Gastrocnemius medialis (tissue), 4 donors: ENCODE data around the gene PIM3. TPM values are rescaled to one million over a fixed set of nuclear protein-coding genes. Genes with fewer than 3 reads are reported as not detected.

Experiments
- ATAC-seq, 2 donors: fragments of 150-250 bp; one replicate each; pipeline ENCODE4 v1.9.1; 2016
- DNase-seq, 2 donors: peaks; one replicate each; pipeline ENCODE4 v3.0.0-alpha.2; 2019
- H3K27ac ChIP-seq, 4 donors: fragments of 200-600 bp; sonication (generic); 1 replicate in 1 of 4; 2 replicates in 3 of 4; pipeline ENCODE4 v1.5.1; 2016 to 2018; ENCODE audit warnings: mild to moderate bottlenecking in 2 of 4, moderate library complexity in 1 of 4
- H3K27me3 ChIP-seq, 3 donors: fragments of 200-600 bp; sonication (generic) in 2 of 3; 1 replicate in 1 of 3; 2 replicates in 2 of 3; pipeline versions ENCODE4 v1.5.1 to v1.6.0; 2016 to 2019; ENCODE audit warnings: mild to moderate bottlenecking in 1 of 3, moderate library complexity in 1 of 3
- H3K36me3 ChIP-seq, 2 donors: fragments of 200-600 bp; sonication (generic) in 1 of 2; one replicate each; pipeline ENCODE4 v1.5.1; 2017 to 2018
- H3K4me1 ChIP-seq, 2 donors: fragments of 200-600 bp; sonication (generic) in 1 of 2; one replicate each; pipeline ENCODE4 v1.5.1; 2016 to 2017; ENCODE audit warnings: mild to moderate bottlenecking in 2 of 2
- H3K4me3 ChIP-seq, 4 donors: fragments of 200-600 bp; sonication (generic) in 3 of 4; 1 replicate in 1 of 4; 2 replicates in 3 of 4; pipeline ENCODE4 v1.5.1; 2016 to 2019; ENCODE audit warnings: mild to moderate bottlenecking in 2 of 4
- H3K9me3 ChIP-seq, 3 donors: fragments of 200-600 bp; sonication (generic) in 2 of 3; 1 replicate in 1 of 3; 2 replicates in 2 of 3; pipeline ENCODE4 v1.5.1; 2016 to 2019
- POLR2A ChIP-seq, 2 donors: fragments of 450-650 bp; IDR thresholded peaks; one replicate each; pipeline ENCODE4 v1.6.1; 2017; ENCODE audit warnings: antibody characterized with exemption in 2 of 2, mild to moderate bottlenecking in 2 of 2, moderate library complexity in 2 of 2
- in situ Hi-C, 4 donors: fragments of 200-750 bp; cut with MboI; loops; one replicate each; pipeline versions ENCODE4 v1.15.0 to v1.8.0; 2017; ENCODE audit warnings: low sequenced_read_pairs in 4 of 4
- intact Hi-C: fragments of 100-400 bp; cut with DNase I; formaldehyde crosslinking; loops from one replicate; pipeline ENCODE4 v1.15.1; 2023; ENCODE audit warnings: low total_unique reads
- total RNA-seq, 4 donors: library from RNA; depleted of rRNA; stranded (reverse); fragments of >200 nt; gene quantifications; one replicate each; pipeline versions ENCODE4 v1.1.0 to v1.2.3, GENCODE V29; 2016
- TF ChIP-seq, protein P1 (sequence below), 5 experiments: fragments of 450-650 bp in 3 of 5; fragments of 200-600 bp in 2 of 5; sonication (generic) in 2 of 5; IDR thresholded peaks in 4 of 5; conservative IDR thresholded peaks in 1 of 5; 1 replicate in 4 of 5; 2 replicates in 1 of 5; pipeline ENCODE4 v1.5.1; 2016 to 2019; ENCODE audit warnings: antibody characterized with exemption in 5 of 5, mild to moderate bottlenecking in 3 of 5, moderate library complexity in 3 of 5

The PIM3 gene
- total RNA-seq, 4 donors from 2014 or later, result 165 to 327 (median 188) TPM

DNA sequence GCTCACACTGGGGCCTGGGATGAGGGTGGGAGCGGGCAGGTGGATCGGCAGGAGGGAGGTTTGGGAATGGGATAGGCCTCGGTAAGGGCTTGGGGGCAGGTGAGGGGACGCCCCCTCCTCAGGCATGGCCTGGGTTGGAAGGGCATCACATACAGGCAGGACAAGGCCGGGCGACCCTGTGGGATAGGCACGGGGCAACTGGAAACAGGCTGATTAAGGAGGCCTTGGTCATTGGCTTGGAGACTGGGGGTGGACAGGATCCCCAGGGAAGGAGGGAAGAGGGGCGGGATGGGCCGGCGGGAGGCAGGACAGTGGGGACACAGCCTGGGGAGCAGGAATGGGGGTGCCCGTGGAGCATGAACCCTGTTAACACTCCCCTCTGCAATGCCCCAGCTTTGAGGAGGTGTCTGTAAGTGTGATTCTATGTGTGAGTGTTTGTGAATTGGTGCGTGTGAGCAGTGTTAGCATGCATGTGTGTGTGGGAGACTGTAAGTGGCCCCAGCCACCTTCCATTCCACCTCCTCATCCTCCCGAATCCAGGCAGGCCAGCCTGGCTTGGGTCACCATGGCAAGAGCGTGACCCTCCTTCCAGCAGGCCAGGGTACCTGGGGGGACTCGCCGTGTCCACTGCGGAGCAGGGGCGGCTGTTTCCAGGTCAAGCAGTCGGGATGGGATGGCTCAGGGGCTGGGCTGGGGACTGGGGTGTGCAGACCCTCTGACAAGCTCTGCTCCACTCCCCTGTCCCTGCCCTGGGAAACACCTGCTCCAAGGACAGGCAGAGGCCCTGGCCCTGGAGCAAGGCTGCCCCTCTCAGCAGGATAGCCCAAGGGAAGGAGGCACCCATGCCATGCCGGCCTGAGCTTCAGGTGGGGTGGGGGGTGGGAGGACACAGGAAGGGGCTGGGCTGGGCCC lies 3.4 kb upstream of the PIM3 start:
- in situ Hi-C loops, result no loop called here
- Histone ChIP-seq H3K4me3 (no peak overlapping the region), H3K27me3 (no peaks in the 10 kb centered on the region), H3K4me1 (peaks cover 40 to 42% of the 10 kb centered on the region in 2 donors), H3K9me3 (no peaks in the 10 kb centered on the region), H3K27ac (peak overlapping the region; percentile 22 to 93 (median 92)), H3K36me3 (peaks cover 0 to 4% of the 10 kb centered on the region in 2 donors)
- TF ChIP-seq POLR2A (IDR thresholded peaks at IDR 0.05), result no peak
- TF ChIP-seq, protein P1, sequence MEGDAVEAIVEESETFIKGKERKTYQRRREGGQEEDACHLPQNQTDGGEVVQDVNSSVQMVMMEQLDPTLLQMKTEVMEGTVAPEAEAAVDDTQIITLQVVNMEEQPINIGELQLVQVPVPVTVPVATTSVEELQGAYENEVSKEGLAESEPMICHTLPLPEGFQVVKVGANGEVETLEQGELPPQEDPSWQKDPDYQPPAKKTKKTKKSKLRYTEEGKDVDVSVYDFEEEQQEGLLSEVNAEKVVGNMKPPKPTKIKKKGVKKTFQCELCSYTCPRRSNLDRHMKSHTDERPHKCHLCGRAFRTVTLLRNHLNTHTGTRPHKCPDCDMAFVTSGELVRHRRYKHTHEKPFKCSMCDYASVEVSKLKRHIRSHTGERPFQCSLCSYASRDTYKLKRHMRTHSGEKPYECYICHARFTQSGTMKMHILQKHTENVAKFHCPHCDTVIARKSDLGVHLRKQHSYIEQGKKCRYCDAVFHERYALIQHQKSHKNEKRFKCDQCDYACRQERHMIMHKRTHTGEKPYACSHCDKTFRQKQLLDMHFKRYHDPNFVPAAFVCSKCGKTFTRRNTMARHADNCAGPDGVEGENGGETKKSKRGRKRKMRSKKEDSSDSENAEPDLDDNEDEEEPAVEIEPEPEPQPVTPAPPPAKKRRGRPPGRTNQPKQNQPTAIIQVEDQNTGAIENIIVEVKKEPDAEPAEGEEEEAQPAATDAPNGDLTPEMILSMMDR (IDR thresholded peaks at IDR 0.05 in 4 of 5, conservative IDR thresholded peaks at IDR 0.05 in 1 of 5), result no peak
- intact Hi-C loops, result no loop called here
- DNase-seq (peak in 1 of 2 donors; percentile 12), ATAC-seq (no peak)

DNA sequence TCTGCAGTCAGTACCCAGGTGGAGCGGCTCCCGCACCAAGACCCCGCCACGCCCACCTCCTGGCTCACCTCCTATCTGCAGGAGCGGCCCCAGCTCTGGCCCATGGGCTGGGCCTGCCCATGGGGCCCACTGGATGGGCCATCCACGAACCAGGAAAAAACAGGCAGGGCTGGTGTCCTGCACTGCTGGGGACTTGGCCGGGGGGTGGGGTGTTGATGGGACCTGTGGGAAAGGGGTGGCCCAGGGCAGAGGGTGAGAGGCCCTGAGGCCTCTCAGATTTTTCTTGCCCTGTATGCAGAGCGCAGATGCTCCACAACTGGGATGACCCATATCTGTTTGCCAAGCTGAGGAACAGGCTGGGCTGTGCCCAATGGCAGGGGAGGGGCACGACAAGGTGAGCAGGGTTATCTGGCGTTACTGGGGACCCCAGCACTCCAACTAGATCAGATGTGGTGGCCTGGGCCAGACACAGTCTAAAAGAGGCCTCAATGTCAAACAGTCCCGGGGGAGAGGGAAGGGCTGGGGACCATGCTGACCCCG lies 2.7 kb upstream of the PIM3 start:
- Histone ChIP-seq H3K4me1 (peaks cover 40 to 42% of the 10 kb centered on the region in 2 donors), H3K9me3 (no peaks in the 10 kb centered on the region), H3K36me3 (peaks cover 0 to 9% of the 10 kb centered on the region in 2 donors), H3K27me3 (no peaks in the 10 kb centered on the region), H3K4me3 (no peak overlapping the region), H3K27ac (peak overlapping the region in 2 of 4 donors; percentile 90 to 99)
- ATAC-seq (no peak), DNase-seq (peak in 1 of 2 donors; percentile 14)
- intact Hi-C loops, result no loop called here
- TF ChIP-seq, protein P1 (IDR thresholded peaks at IDR 0.05 in 4 of 5, conservative IDR thresholded peaks at IDR 0.05 in 1 of 5), result no peak
- no peak for TF ChIP-seq POLR2A (IDR thresholded peaks at IDR 0.05)
- in situ Hi-C loops, result no loop called here

DNA sequence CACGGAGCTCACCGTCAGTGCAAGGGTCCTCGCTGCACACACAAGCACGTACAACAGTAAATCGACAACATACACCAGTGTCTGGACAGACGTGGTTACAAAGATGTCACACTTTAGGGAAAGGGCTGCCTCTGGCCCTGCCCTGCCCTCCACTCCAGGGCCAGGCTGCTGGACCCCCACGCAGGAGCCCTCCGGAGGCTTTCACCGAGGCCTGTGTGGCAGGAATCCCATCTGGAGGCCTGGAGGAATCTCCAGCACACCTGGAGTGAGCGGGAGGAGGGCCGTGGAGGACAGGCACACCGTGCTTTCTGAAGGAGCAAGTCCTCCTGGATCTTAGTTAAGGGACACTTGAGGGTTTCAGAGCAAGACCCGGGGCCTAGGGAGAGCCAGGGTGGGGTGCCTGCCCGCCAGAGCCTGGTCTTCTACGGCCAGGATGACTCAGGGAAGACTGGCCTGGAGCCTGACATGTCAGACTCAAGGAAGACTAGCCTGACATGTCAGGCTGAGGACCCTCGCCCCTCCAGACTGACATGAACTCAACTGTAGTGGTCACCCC lies 2.1 kb upstream of the PIM3 start:
- TF ChIP-seq, protein P1 (IDR thresholded peaks at IDR 0.05 in 4 of 5, conservative IDR thresholded peaks at IDR 0.05 in 1 of 5), result no peak
- TF ChIP-seq POLR2A (IDR thresholded peaks at IDR 0.05), result no peak
- ATAC-seq, result no peak
- H3K27ac ChIP-seq, result peak overlapping the region; percentile 34 to 99 (median 94)
- no peak overlapping the region for H3K4me3 ChIP-seq
- in situ Hi-C loops (no loop called here), intact Hi-C loops (no loop called here)
- H3K9me3 ChIP-seq, result no peaks in the 10 kb centered on the region
- H3K36me3 ChIP-seq, result peaks cover 0 to 14% of the 10 kb centered on the region in 2 donors
- peak in 1 of 2 donors; percentile 21 for DNase-seq
- H3K27me3 ChIP-seq, result no peaks in the 10 kb centered on the region
- peaks cover 37 to 43% of the 10 kb centered on the region in 2 donors for H3K4me1 ChIP-seq

DNA sequence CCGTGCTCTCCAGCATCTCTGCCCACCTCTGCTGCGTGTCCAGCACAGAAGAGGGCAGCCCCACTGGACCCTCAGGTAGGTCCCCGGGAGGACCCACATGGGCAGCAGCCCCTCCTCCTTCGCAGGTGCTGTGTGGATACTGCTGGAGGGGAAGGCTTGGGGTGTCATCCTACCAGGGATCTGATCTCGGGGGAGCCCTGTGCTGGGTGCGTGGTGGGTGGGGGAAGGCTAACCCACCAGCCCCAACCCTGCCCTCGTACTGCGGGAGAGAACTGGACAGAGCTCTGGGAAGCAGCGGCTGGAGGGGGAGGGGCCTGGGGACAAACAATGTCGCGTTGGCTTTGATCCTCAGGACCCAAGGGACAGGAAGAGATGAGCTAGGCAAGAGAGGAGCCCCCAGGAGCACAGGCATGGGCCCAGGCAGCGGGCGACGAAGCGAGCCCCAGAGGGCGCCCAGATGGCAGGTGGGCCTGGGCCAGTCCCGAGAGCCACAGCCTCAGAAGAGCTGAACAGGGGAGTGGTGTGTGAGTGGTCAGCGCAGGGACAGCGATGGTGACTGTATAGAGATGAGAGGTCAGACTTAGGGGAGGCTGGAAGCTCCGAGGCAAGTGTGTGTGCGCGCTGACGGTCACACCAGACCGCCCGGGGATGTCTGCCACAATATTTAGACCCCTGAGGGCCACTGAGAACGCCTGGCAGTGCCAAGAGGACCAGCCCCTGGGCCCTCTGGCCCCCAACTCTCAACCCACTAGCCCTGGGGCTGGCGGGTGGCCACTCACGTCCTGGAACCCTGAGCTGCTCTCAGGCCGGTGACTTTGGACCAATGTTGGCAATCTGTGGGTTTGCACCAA lies 1.4 kb upstream of the PIM3 start:
- DNase-seq, result peak in 1 of 2 donors; percentile 32
- intact Hi-C loops, result no loop called here
- peaks cover 2 to 21% of the 10 kb centered on the region in 2 donors for H3K36me3 ChIP-seq

More for the DNA sequence above, 1.4 kb upstream of the PIM3 start:
- no peaks in the 10 kb centered on the region for H3K27me3 ChIP-seq
- peaks cover 37 to 44% of the 10 kb centered on the region in 2 donors for H3K4me1 ChIP-seq
- in situ Hi-C loops, result no loop called here
- TF ChIP-seq, protein P1 (IDR thresholded peaks at IDR 0.05 in 4 of 5, conservative IDR thresholded peaks at IDR 0.05 in 1 of 5), result no peak
- no peak for TF ChIP-seq POLR2A (IDR thresholded peaks at IDR 0.05)
- H3K27ac ChIP-seq, result peak overlapping the region; percentile 90 to 99 (median 97)
- H3K4me3 ChIP-seq, result peak overlapping the region; percentile 61 to 92 (median 88)
- ATAC-seq, result no peak
- no peaks in the 10 kb centered on the region for H3K9me3 ChIP-seq
